SW480 (cell line): ENCODE measurements around the gene C1QB.
A peak's percentile ranks its signal among the peaks of the same experiment; 100 is the strongest.

Experiments used
- DNase-seq: peaks from one replicate; pipeline ENCODE4 v3.0.0-alpha.2; 2016; ENCODE audit warnings: low spot score

C1QB gene

GRCh38 chr1:22633697-22634463 is 19.2 kb upstream of the C1QB start:
- DNase-seq = no peak

GRCh38 chr1:22635436-22635835 is 17.6 kb upstream of the C1QB start:
- no peak for DNase-seq

- no peak for DNase-seq
These were observed 16.7 kb upstream of the C1QB start, which contains the start of gene C1QA for GRCh38 chr1:22636353-22636752. C1QA (plus strand) TSS chr1:22636628; CDS start chr1:22637617, 989 bp downstream.

- DNase-seq = no peak
These were observed 16.1 kb upstream of the C1QB start for GRCh38 chr1:22636927-22637326.

- no peak for DNase-seq
These were observed 15.1 kb upstream of the C1QB start for GRCh38 chr1:22637907-22638445.

- DNase-seq = no peak
These were observed 14.4 kb upstream of the C1QB start for GRCh38 chr1:22638476-22639234.

- DNase-seq = no peak
These were observed 13.8 kb upstream of the C1QB start for GRCh38 chr1:22639286-22639685.

GRCh38 chr1:22641247-22641646 is 11.8 kb upstream of the C1QB start:
- DNase-seq = no peak

- DNase-seq = peak; percentile 25
These were observed 11.0 kb upstream of the C1QB start for GRCh38 chr1:22641906-22642636.

GRCh38 chr1:22643381-22643780 is 9.7 kb upstream of the C1QB start, which contains the start of gene C1QC:
C1QC (plus strand) TSS chr1:22643633; CDS start chr1:22644024, 391 bp downstream.
- DNase-seq = no peak

GRCh38 chr1:22643928-22644327 is 9.1 kb upstream of the C1QB start:
- no peak for DNase-seq

GRCh38 chr1:22645931-22646330 is 7.1 kb upstream of the C1QB start:
- DNase-seq = no peak

- DNase-seq = no peak
These were observed 6.7 kb upstream of the C1QB start for GRCh38 chr1:22646384-22646783.

- no peak for DNase-seq
These were observed 2.8 kb upstream of the C1QB start for GRCh38 chr1:22650089-22650693.

GRCh38 chr1:22651941-22652856 is 837 bp upstream of the C1QB start:
- DNase-seq = no peak

- DNase-seq = no peak
These were observed 1.7 kb downstream of the C1QB start for GRCh38 chr1:22654692-22655091.

GRCh38 chr1:22658385-22659163 is 5.5 kb downstream of the C1QB start:
- DNase-seq = peak; percentile 24

- no peak for DNase-seq
These were observed 7.7 kb downstream of the C1QB start for GRCh38 chr1:22660716-22661241.

GRCh38 chr1:22661880-22662279 is 8.8 kb downstream of the C1QB start:
- no peak for DNase-seq

- peak; percentile 72 for DNase-seq
These were observed 9.3 kb downstream of the C1QB start for GRCh38 chr1:22662318-22662717.
